Mesodermal cell (in vitro differentiated cells): ENCODE results near the gene OSBPL1A.

Source experiments
- H3K27ac ChIP-seq: 2 replicates; pipeline ENCODE4 v1.7.0; 2013; ENCODE audit warnings: mild to moderate bottlenecking, low read depth, low read length, moderate library complexity; ENCODE audit not compliant: severe bottlenecking
- H3K36me3 ChIP-seq: 2 replicates; pipeline ENCODE4 v1.7.1; 2013; ENCODE audit warnings: mild to moderate bottlenecking, low read length, moderate library complexity; ENCODE audit not compliant: control insufficient read depth, insufficient read depth
- H3K4me1 ChIP-seq: one replicate; pipeline ENCODE4 v1.7.1; 2013; ENCODE audit warnings: mild to moderate bottlenecking, low read length; ENCODE audit not compliant: insufficient read depth, control insufficient read depth, poor library complexity, severe bottlenecking
- H3K4me3 ChIP-seq: 2 replicates; pipeline ENCODE4 v1.7.0; 2013; ENCODE audit warnings: low read length, control low read depth, mild to moderate bottlenecking; ENCODE audit not compliant: insufficient read depth, poor library complexity, severe bottlenecking; ENCODE audit errors: extremely low read depth
- H3K9me3 ChIP-seq: 2 replicates; pipeline ENCODE4 v1.7.1; 2013; ENCODE audit warnings: mild to moderate bottlenecking, low read length, moderate library complexity; ENCODE audit not compliant: control insufficient read depth
- WGBS, 2 experiments: methylation state at CpG; one replicate each; pipeline ENCODE4 v1.1.5; 2013; ENCODE audit warnings: missing lambda C conversion rate in 2 of 2; ENCODE audit not compliant: insufficient coverage in 2 of 2; 5-methylcytosine and 5-hydroxymethylcytosine counted together

OSBPL1A gene

GRCh38 chr18:24270358-24270936 is 127.2 kb downstream of the OSBPL1A start:
- WGBS, 2 experiments, result 21 to 37% methylated on average over 2 of the region's 4 CpGs

GRCh38 chr18:24268784-24269550 is 128.7 kb downstream of the OSBPL1A start:
- no peaks in the 10 kb centered on the region for H3K9me3 ChIP-seq
- H3K4me3 ChIP-seq, result no peak overlapping the region
- H3K27ac ChIP-seq, result no peak overlapping the region
- H3K36me3 ChIP-seq, result no peaks in the 10 kb centered on the region
- 80 to 82% methylated on average over 6 to 7 of the region's 10 CpGs for WGBS, 2 experiments
- H3K4me1 ChIP-seq, result peaks cover 6% of the 10 kb centered on the region

More at GRCh38 chr18:24270358-24270936, 127.2 kb downstream of the OSBPL1A start:
- peak overlapping the region; percentile 65 for H3K4me3 ChIP-seq
- H3K36me3 ChIP-seq, result no peaks in the 10 kb centered on the region
- no peak overlapping the region for H3K27ac ChIP-seq
- no peaks in the 10 kb centered on the region for H3K9me3 ChIP-seq
- H3K4me1 ChIP-seq, result peaks cover 6% of the 10 kb centered on the region

GRCh38 chr18:24267878-24268277 is 129.7 kb downstream of the OSBPL1A start:
- WGBS, 2 experiments, result no CpG with 5 or more reads among the region's 1 CpG
- H3K36me3 ChIP-seq, result no peaks in the 10 kb centered on the region
- H3K4me1 ChIP-seq, result peaks cover 6% of the 10 kb centered on the region
- H3K4me3 ChIP-seq, result no peak overlapping the region
- H3K9me3 ChIP-seq, result no peaks in the 10 kb centered on the region
- no peak overlapping the region for H3K27ac ChIP-seq

GRCh38 chr18:24266131-24266530 is 131.5 kb downstream of the OSBPL1A start:
- 71 to 100% methylated on average over 1 of the region's 1 CpG for WGBS, 2 experiments
- no peaks in the 10 kb centered on the region for H3K9me3 ChIP-seq
- H3K36me3 ChIP-seq, result no peaks in the 10 kb centered on the region
- H3K4me3 ChIP-seq, result no peak overlapping the region
- H3K27ac ChIP-seq, result no peak overlapping the region
- H3K4me1 ChIP-seq, result peaks cover 3% of the 10 kb centered on the region

GRCh38 chr18:24265502-24266064 is 132.0 kb downstream of the OSBPL1A start:
- Histone ChIP-seq H3K36me3 (no peaks in the 10 kb centered on the region), H3K4me3 (no peak overlapping the region), H3K27ac (no peak overlapping the region), H3K9me3 (no peaks in the 10 kb centered on the region), H3K4me1 (peaks cover 1% of the 10 kb centered on the region)
- 65 to 90% methylated on average over 3 to 4 of the region's 4 CpGs for WGBS, 2 experiments

- no CpG with 5 or more reads among the region's 2 CpGs for WGBS, 2 experiments
- Histone ChIP-seq H3K9me3 (no peaks in the 10 kb centered on the region), H3K4me1 (no peaks in the 10 kb centered on the region), H3K27ac (no peak overlapping the region), H3K36me3 (no peaks in the 10 kb centered on the region), H3K4me3 (no peak overlapping the region)
Measured at GRCh38 chr18:24263050-24263449, 134.6 kb downstream of the OSBPL1A start.

- no peak overlapping the region for H3K27ac ChIP-seq
- H3K4me3 ChIP-seq, result no peak overlapping the region
- H3K9me3 ChIP-seq, result peaks cover under 1% of the 10 kb centered on the region
- no peaks in the 10 kb centered on the region for H3K4me1 ChIP-seq
- no peaks in the 10 kb centered on the region for H3K36me3 ChIP-seq
- 87 to 100% methylated on average over 2 of the region's 4 CpGs for WGBS, 2 experiments
Measured at GRCh38 chr18:24262087-24262486, 135.5 kb downstream of the OSBPL1A start.

GRCh38 chr18:24259869-24260641 is 137.6 kb downstream of the OSBPL1A start:
- Histone ChIP-seq H3K9me3 (peaks cover 3% of the 10 kb centered on the region), H3K27ac (no peak overlapping the region), H3K4me3 (no peak overlapping the region), H3K4me1 (no peaks in the 10 kb centered on the region), H3K36me3 (no peaks in the 10 kb centered on the region)
- WGBS, 2 experiments, result 91 to 94% methylated on average over 3 of the region's 6 CpGs

GRCh38 chr18:24254071-24254470 is 143.6 kb downstream of the OSBPL1A start:
- Histone ChIP-seq H3K4me1 (no peaks in the 10 kb centered on the region), H3K4me3 (no peak overlapping the region), H3K36me3 (no peaks in the 10 kb centered on the region), H3K27ac (no peak overlapping the region), H3K9me3 (peaks cover 3% of the 10 kb centered on the region)
- WGBS, 2 experiments, result no CpG with 5 or more reads among the region's 1 CpG

GRCh38 chr18:24249716-24250115 is 147.9 kb downstream of the OSBPL1A start:
- Histone ChIP-seq H3K27ac (no peak overlapping the region), H3K9me3 (no peaks in the 10 kb centered on the region), H3K36me3 (no peaks in the 10 kb centered on the region), H3K4me1 (no peaks in the 10 kb centered on the region), H3K4me3 (no peak overlapping the region)
- 73 to 91% methylated on average over 4 to 5 of the region's 6 CpGs for WGBS, 2 experiments
